Thymus (tissue), 11 donors: ENCODE measurements around the gene SIPA1L3. TPM values are rescaled to one million over a fixed set of nuclear protein-coding genes. Genes with fewer than 3 reads are reported as not detected.

Experiments used
- DNase-seq, 9 donors: peaks; one replicate each; pipeline ENCODE4 v3.0.0-alpha.2; 2013; ENCODE audit warnings: low spot score in 9 of 9, low read depth in 6 of 9, missing footprints in 1 of 9
- H3K27ac ChIP-seq, 2 donors: one replicate each; pipeline ENCODE4 v1.5.1; 2013; ENCODE audit warnings: control low read depth in 1 of 2, low read depth in 1 of 2, low read length in 1 of 2, mild to moderate bottlenecking in 1 of 2, moderate library complexity in 1 of 2
- H3K27me3 ChIP-seq, 2 donors: one replicate each; pipeline ENCODE4 v1.5.1; 2013; ENCODE audit warnings: low read length in 1 of 2; ENCODE audit not compliant: control insufficient read depth in 2 of 2, insufficient read depth in 1 of 2
- H3K36me3 ChIP-seq, 2 donors: one replicate each; pipeline ENCODE4 v1.5.1; 2013; ENCODE audit warnings: low read length in 1 of 2, mild to moderate bottlenecking in 1 of 2, moderate library complexity in 1 of 2; ENCODE audit not compliant: control insufficient read depth in 2 of 2, insufficient read depth in 2 of 2
- H3K4me1 ChIP-seq, 2 donors: one replicate each; pipeline ENCODE4 v1.5.1; 2013; ENCODE audit warnings: low read length in 2 of 2; ENCODE audit not compliant: control insufficient read depth in 2 of 2, insufficient read depth in 2 of 2
- H3K4me3 ChIP-seq, 2 donors: one replicate each; pipeline ENCODE4 v1.5.1; 2013; ENCODE audit warnings: low read length in 2 of 2, control low read depth in 1 of 2, mild to moderate bottlenecking in 1 of 2
- H3K9me3 ChIP-seq, 2 donors: one replicate each; pipeline ENCODE4 v1.5.1; 2013; ENCODE audit warnings: low read length in 1 of 2, mild to moderate bottlenecking in 1 of 2; ENCODE audit not compliant: control insufficient read depth in 2 of 2, insufficient read depth in 1 of 2
- WGBS: extraction: QIAGEN DNeasy Blood & Tissue Kit; methylation state at CpG from one replicate; pipeline ENCODE4 v1.1.7; 2013; 5-methylcytosine and 5-hydroxymethylcytosine counted together
- polyA plus RNA-seq: library from polyadenylated mRNA; stranded (reverse); fragments of 200-250 nt; gene quantifications from one replicate; pipeline ENCODE4 v1.2.3, GENCODE V29; 2013
- total RNA-seq: library from RNA; stranded (reverse); fragments of 120-200 nt; gene quantifications from one replicate; pipeline ENCODE4 v1.2.4, GENCODE V29; 2013
- donor health status: healthy.

The SIPA1L3 gene
- total and polyA plus RNA-seq, 2 donors = 5.0 to 6.0 TPM

DNA sequence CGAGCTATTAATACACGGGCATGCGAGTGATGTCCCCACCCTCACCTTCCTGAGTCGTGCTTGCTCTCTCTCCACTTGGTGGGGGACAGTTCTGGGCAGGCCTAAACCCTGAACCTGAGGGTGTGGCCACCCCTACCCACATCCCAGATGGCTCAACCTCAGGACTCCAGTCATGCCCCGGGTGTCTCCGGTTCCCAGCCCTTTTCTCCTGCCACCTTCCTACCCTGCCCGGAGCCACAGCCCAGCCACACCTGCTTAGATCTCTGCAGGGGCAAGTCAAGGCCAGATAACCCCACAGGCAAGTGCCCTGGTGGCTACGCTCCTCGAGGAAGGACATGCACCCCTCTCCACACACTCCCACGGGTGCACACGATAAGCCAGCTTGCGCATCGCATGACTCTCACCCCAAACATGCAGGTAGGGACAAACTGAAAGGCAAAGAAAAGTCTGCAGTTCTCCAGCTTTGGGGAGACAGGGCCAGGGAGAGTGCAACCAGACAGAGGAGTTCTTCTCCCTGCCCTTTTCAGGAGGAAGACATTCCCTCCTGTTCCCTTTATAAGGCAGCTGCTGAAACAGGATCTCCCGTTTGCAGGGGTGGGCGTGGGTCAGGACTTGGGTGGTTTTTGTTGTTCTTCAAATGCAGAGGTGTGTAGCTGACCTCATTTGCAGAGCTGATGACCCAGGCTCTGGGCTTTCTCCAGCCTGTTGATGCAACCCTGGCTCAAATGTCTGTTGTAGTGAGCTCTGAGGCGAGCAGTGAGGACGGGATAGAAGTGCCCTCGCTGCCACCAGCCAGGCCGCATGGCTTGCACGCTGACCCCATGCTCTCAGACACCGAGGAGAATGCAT, 228.4 kb downstream of the SIPA1L3 start:
- 90% methylated on average over 21 of the region's 21 CpGs for WGBS
- H3K27ac ChIP-seq = peak overlapping the region in 1 of 2 donors; percentile 4
- H3K4me3 ChIP-seq = no peak overlapping the region
- H3K4me1 ChIP-seq = no peaks in the 10 kb centered on the region
- H3K36me3 ChIP-seq = peaks cover 0 to 6% of the 10 kb centered on the region in 2 donors
- no peak for DNase-seq
- H3K27me3 ChIP-seq = no peaks in the 10 kb centered on the region
- no peaks in the 10 kb centered on the region for H3K9me3 ChIP-seq

GRCh38 chr19:38139122-38139521, 232.1 kb downstream of the SIPA1L3 start:
- Histone ChIP-seq H3K27ac (no peak overlapping the region), H3K4me1 (no peaks in the 10 kb centered on the region), H3K9me3 (no peaks in the 10 kb centered on the region), H3K4me3 (no peak overlapping the region), H3K36me3 (peaks cover 0 to 3% of the 10 kb centered on the region in 2 donors), H3K27me3 (no peaks in the 10 kb centered on the region)
- no peak for DNase-seq
- WGBS = 83% methylated on average over 6 of the region's 6 CpGs

- 99% methylated on average over 13 of the region's 13 CpGs for WGBS
- peaks cover 3% of the 10 kb centered on the region in 2 donors for H3K36me3 ChIP-seq
- DNase-seq = no peak
- no peak overlapping the region for H3K27ac ChIP-seq
- H3K27me3 ChIP-seq = no peaks in the 10 kb centered on the region
- no peaks in the 10 kb centered on the region for H3K9me3 ChIP-seq
- H3K4me1 ChIP-seq = no peaks in the 10 kb centered on the region
- H3K4me3 ChIP-seq = no peak overlapping the region
Measured at GRCh38 chr19:38141108-38141507, 234.1 kb downstream of the SIPA1L3 start.

DNA sequence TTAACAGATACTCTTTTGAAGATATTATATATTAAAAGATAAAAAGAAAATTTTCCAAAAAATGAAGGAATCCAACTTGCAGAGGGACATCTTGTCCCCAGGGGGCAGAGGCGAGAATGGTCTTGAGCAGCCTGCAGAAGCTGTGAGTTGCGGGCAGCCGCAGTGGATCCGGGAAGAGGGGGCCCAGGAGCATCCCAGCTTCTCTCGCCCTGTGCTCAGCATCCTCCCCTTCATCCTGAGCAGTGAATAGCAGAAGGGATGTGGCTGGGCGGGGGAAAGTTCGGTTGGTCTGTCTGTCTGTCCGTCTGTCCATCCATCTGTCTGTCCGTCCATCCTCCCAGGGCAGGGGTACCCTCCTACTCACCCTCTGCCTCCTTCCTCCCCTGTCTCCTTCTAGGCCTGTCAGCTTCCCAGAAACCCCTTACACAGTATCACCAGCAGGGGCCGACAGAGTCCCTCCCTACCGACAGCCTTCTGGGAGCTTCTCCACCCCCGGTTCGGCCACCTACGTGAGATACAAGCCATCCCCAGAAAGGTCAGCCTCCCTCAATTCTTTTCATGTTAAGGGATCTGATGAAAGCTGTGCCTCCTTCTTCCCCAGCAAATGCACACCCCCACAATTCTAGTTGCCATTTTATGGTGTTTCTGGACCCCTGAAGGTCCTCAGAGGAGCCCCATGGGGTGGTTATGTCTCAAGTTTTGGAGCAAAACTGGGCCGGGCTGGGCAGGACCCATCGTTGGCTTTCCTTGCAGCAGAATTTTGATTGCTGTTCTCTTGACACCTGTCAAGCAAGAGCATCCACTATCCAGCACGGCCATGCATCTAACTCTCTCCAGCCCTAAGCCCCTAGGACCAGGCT, 235.4 kb downstream of the SIPA1L3 start:
- H3K36me3 ChIP-seq = peaks cover 3% of the 10 kb centered on the region in 2 donors
- no peaks in the 10 kb centered on the region for H3K4me1 ChIP-seq
- 84% methylated on average over 17 of the region's 17 CpGs for WGBS

GRCh38 chr19:38143847-38144246, 236.8 kb downstream of the SIPA1L3 start:
- 94% methylated on average over 5 of the region's 5 CpGs for WGBS

More for the DNA sequence above, 235.4 kb downstream of the SIPA1L3 start:
- H3K9me3 ChIP-seq = no peaks in the 10 kb centered on the region
- H3K4me3 ChIP-seq = no peak overlapping the region
- peak in 7 of 9 donors; percentile 9 to 59 (median 27) for DNase-seq
- no peak overlapping the region for H3K27ac ChIP-seq
- H3K27me3 ChIP-seq = no peaks in the 10 kb centered on the region

GRCh38 chr19:38144667-38145066, 237.7 kb downstream of the SIPA1L3 start:
- no peak overlapping the region for H3K4me3 ChIP-seq
- H3K27me3 ChIP-seq = no peaks in the 10 kb centered on the region
- H3K9me3 ChIP-seq = no peaks in the 10 kb centered on the region
- no peak overlapping the region for H3K27ac ChIP-seq
- no peaks in the 10 kb centered on the region for H3K4me1 ChIP-seq
- no peak for DNase-seq
- WGBS = over 99% methylated on average over 6 of the region's 6 CpGs
- peaks cover 3% of the 10 kb centered on the region in 2 donors for H3K36me3 ChIP-seq

More at GRCh38 chr19:38143847-38144246, 236.8 kb downstream of the SIPA1L3 start:
- Histone ChIP-seq H3K4me3 (no peak overlapping the region), H3K27ac (no peak overlapping the region), H3K36me3 (peaks cover 3% of the 10 kb centered on the region in 2 donors), H3K27me3 (no peaks in the 10 kb centered on the region), H3K4me1 (no peaks in the 10 kb centered on the region), H3K9me3 (no peaks in the 10 kb centered on the region)
- DNase-seq = no peak

- 93% methylated on average over 4 of the region's 4 CpGs for WGBS
- Histone ChIP-seq H3K27ac (no peak overlapping the region), H3K4me1 (no peaks in the 10 kb centered on the region), H3K27me3 (no peaks in the 10 kb centered on the region), H3K36me3 (peaks cover 3% of the 10 kb centered on the region in 2 donors), H3K9me3 (no peaks in the 10 kb centered on the region), H3K4me3 (no peak overlapping the region)
- no peak for DNase-seq
Measured at GRCh38 chr19:38145623-38146022, 238.6 kb downstream of the SIPA1L3 start.

GRCh38 chr19:38148337-38148736, 241.3 kb downstream of the SIPA1L3 start:
- H3K36me3 ChIP-seq = peaks cover 7 to 8% of the 10 kb centered on the region in 2 donors
- no peak overlapping the region for H3K27ac ChIP-seq
- WGBS = 95% methylated on average over 9 of the region's 9 CpGs

GRCh38 chr19:38149661-38150061, 242.7 kb downstream of the SIPA1L3 start:
- WGBS = 93% methylated on average over 6 of the region's 6 CpGs
- no peak overlapping the region for H3K4me3 ChIP-seq
- no peaks in the 10 kb centered on the region for H3K4me1 ChIP-seq
- no peaks in the 10 kb centered on the region for H3K9me3 ChIP-seq
- no peak for DNase-seq
- H3K36me3 ChIP-seq = peaks cover 4 to 12% of the 10 kb centered on the region in 2 donors
- no peaks in the 10 kb centered on the region for H3K27me3 ChIP-seq
- H3K27ac ChIP-seq = no peak overlapping the region

More at GRCh38 chr19:38148337-38148736, 241.3 kb downstream of the SIPA1L3 start:
- Histone ChIP-seq H3K4me1 (no peaks in the 10 kb centered on the region), H3K9me3 (no peaks in the 10 kb centered on the region), H3K4me3 (no peak overlapping the region), H3K27me3 (no peaks in the 10 kb centered on the region)
- no peak for DNase-seq
